Fibroblast of mammary gland (primary cell): ENCODE results near the gene TENT4A.
"Not testable (repeated sequence)": the region's sequence is repeated elsewhere in the genome, so short reads cannot be mapped to it uniquely, and the experiment has no call there.

ENCODE experiments used
- DNase-seq: peaks from one replicate; pipeline ENCODE4 v3.0.0-alpha.2; 2010; ENCODE audit warnings: low read depth
- H3K4me3 ChIP-seq: 2 replicates; pipeline ENCODE4 v1.5.1; 2011; ENCODE audit warnings: low read depth, mild to moderate bottlenecking, low read length, moderate library complexity; ENCODE audit not compliant: control insufficient read depth
- CTCF ChIP-seq: conservative IDR thresholded peaks from 2 replicates; pipeline ENCODE4 v1.5.1; 2011; ENCODE audit warnings: low read depth, low read length, inconsistent platforms; ENCODE audit not compliant: control insufficient read depth, insufficient read depth

Gene TENT4A

GRCh38 chr5:6713274-6714225, at the start of gene TENT4A:
TENT4A (plus strand) TSS chr5:6713432; CDS start chr5:6713984, 552 bp downstream.
- no peak for TF ChIP-seq CTCF
- DNase-seq, result no peak
- H3K4me3 ChIP-seq, result peak within 1 kb of the TSS; percentile 83

GRCh38 chr5:6666762-6667161, 46.5 kb upstream of the TENT4A start:
- no peak for DNase-seq
- no peak overlapping the region for H3K4me3 ChIP-seq
- TF ChIP-seq CTCF, result no peak

DNA sequence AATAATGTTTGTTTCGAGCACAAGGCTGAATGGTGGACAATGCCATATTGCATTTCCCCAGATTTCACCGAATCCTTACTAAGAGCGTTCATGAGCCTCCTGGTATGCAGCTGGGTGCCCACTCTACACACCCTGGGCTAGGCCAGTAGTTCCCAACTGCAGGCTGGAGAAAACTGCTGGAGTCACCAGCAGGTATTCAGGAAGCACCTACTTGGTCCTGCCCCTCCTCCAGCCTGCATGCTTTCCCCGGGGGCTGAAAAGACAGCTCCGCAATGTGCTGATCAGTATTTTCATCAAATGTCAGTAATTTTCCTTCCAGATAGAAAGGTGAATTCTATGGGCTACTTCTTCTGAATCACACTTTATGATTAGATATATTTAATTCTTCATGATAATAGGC, 45.6 kb upstream of the TENT4A start:
- H3K4me3 ChIP-seq, result no peak overlapping the region
- no peak for DNase-seq
- TF ChIP-seq CTCF, result no peak

DNA sequence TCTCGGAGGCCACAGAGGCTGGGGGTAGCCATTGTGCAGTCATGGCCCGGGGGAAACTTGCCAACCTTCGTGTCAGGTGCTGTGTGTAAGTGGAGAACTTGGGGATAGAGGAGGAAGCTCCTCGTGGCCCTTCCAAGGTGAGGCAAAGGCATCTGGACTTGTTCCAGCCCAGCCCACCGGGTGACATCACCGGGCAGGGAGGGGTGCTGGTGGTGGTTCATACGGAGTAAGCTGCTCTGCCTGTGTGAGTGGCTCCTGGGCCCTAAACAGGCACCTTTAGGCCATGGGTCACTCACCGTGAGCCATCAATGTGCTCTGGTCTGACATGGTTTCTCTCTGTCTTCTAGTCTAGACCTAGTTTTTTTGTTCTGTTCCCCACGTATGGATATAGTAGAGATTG, 44.5 kb upstream of the TENT4A start:
- not testable (repeated sequence) for H3K4me3 ChIP-seq

DNA sequence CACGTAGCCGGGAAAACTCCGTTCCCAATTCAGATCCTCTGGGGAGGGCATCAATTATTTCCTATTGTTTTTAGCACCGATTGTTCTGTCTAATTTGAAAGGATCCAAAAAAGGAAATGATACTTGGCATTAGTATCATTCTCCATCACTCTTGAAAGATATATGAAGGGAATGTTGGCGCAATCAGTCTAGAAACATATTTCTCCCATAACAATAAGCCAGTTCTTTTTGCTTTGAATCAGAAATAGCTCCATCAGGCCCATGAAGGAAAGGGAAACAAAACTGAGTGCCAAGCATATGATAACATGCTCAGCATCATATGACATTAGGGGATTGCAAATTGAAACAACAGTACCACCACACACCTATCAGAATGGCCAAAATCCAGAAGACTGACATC, 40.2 kb upstream of the TENT4A start:
- no peak for TF ChIP-seq CTCF
- DNase-seq, result no peak
- H3K4me3 ChIP-seq, result no peak overlapping the region

More for the DNA sequence above, 44.5 kb upstream of the TENT4A start:
- DNase-seq, result not testable (repeated sequence)

DNA sequence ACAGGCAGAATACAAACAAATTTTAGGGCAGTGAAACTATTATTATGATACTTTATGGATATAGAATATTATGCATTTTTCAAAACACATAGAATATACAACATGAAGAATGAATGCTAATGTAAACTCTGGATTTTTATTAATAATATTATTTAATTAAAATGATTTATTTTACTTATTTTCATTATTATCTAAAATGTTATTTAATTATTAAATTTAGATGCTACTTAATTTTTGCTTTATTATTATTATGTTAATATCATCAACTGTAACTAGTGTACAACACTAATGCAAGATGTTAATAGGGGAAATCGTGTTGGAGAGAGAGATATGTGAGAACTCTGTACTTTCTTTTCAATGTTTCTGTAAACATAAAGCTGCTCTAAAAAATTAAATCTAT, 39.3 kb upstream of the TENT4A start:
- no peak overlapping the region for H3K4me3 ChIP-seq
- no peak for TF ChIP-seq CTCF
- DNase-seq, result no peak

GRCh38 chr5:6674421-6674820, 38.8 kb upstream of the TENT4A start:
- TF ChIP-seq CTCF, result no peak
- DNase-seq, result no peak
- no peak overlapping the region for H3K4me3 ChIP-seq
